Stimulated activated CD4-positive, alpha-beta T cell treated with anti-CD3 and anti-CD28 coated beads, Interleukin-1b, Interleukin-23, amount 100 ng/mL, for 1 hour (primary cell): ENCODE measurements around the gene ZNF367.
"Not testable (repeated sequence)": the region's sequence is repeated elsewhere in the genome, so short reads cannot be mapped to it uniquely, and the experiment has no call there.

Experiments used
- DNase-seq, 2 donors: peaks; one replicate each; pipeline ENCODE4 v3.0.0-alpha.2; 2020; ENCODE audit warnings: low read depth in 2 of 2

Gene ZNF367

DNA sequence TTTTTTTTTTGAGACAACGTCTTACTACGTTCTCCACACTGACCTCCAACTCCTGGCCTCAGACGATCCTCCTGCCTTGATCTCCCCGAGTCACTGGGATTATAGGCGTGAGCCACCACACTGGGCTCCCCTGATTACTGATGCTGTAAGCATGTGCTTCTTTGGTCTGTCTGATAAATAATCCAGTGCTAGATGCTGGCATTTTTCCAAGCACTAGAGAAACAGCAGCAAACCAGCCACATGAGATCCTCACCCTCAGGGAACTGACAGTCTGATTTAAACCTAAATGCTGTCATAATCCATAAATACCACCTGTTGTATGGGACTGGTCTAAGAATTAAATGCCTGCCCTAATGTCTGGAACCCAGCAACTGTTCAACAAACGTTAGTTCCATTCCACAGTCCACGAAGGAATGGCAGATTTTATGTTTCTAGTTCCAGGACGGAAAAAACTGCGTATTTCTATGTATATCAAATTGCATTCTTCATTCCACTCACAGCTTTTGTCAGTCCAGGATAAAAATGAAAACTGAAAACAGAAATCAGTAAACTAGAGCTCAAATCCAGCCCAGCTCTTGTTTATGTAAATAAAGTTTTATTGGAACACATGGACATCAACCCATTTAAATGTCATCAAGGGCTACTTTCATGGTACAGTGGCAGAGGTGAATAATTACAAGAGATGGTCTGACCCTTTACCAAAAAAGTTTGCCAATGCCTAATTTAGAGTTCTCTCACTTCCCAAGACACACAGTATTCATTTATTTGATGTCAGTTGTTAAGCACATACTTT is 54.8 kb downstream of the ZNF367 start:
- no peak for DNase-seq

DNA sequence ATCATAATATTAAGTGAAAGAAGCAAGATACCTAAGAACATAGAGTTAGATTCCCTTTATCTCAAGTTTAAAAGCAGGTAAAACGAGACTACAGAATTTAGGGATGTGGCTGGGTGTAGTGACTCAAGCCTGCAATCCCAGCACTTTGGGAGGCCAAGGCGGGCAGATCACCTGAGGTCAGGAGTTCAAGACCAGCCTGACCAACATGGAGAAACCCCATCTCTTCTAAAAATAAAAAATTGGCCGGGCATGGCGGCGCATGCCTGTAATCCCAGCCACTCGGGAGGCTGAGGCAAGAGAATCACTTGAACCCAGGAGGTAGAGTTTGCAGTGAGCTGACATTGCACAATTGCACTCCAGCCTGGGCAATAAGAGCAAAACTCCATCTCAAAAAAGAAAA is 56.1 kb downstream of the ZNF367 start:
- DNase-seq: not testable (repeated sequence)

DNA sequence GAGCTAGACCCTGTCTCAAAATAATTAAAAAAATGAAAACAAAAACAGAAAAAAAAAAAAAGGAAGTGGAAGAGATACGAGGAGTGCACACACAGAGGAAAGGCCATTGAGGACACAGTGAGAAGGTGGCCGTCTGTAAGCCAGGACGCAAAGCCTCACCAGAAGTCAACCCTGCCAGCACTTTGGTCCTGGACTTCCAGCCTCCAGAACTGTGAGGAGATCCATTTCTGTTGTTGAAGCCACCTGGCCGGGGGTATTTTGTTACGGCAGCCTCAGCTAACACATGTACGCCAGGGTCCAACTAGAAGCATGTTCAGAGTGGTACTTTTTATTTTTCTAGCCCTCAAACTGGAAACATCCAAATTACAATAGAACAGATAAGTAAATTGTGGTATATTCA is 56.5 kb downstream of the ZNF367 start:
- no peak for DNase-seq

GRCh38 chr9:96360976-96361375 is 57.2 kb downstream of the ZNF367 start:
- DNase-seq: no peak

GRCh38 chr9:96360523-96360922 is 57.6 kb downstream of the ZNF367 start:
- DNase-seq: not testable (repeated sequence)

DNA sequence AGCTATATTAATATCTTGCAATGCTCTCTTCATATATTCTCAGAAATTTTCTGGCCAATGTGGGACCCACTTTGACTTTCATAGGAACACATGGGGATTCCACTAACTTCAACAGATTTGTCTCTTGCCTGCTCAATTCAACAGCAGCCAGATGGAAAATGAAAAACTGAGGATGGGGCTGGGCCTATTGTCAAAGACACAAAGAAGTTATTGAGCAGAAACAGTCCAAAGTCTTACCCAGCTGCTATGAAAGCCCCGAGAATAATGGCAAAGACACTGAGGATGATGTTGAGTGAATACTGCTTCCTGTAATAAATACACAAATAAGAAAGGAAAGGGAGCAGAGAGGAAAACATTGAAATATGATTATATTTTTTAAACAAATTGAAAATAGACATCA is 67.3 kb downstream of the ZNF367 start:
- no peak for DNase-seq

- DNase-seq: no peak
Observed at GRCh38 chr9:96348261-96348660, 69.9 kb downstream of the ZNF367 start.

DNA sequence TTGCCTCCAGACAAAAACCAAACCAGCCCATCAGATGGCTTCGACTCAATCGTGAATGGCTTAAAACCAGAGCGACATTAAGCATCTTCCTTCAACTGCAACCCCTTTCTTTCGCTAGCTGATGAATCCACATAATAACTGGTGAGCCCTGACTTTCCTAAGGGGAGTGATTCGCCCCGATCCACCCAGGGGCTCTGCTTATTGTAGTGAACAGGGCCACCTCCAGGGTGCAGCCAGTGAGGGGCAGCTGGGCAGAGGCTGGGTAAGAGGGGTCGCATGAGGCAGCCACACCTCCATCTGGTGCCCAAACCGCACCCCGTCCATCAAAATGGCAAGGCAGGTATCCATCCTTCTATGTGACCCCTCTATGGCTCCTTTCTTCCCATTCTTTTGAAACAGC is 72.6 kb downstream of the ZNF367 start:
- DNase-seq: no peak

DNA sequence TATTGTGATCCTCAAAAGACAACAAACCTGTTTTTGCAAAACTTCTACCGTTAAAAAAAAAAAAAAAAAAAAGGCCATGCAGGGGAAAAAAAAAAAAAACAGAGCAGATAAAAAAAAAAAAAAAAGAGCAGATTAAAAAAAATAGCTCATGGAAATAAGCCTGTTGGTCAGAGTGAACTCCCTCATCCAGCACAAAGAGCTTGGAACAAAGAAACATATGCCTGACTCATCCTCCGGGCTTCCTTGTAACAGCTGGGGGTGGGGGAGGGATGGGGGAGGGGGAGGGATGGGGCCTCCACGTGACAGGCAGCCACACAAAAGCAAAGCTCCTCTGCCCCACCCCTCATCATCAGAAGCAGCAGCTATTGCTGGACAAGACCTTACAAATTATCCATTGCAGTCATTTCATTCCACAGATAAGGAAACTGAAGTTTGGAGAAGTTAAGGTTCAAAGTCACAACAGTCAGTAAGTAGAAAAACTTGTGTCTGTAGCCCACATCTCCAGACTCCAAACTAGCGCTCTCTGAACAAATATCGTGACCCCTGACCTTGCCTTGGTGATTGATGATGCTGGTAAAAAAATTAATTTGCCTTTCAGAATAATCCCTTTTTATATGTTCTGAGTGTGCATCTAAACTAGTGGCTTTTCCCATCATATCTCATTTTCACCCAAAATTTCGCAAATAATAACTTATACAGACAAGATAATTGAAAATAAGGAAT is 73.6 kb downstream of the ZNF367 start:
- no peak for DNase-seq

GRCh38 chr9:96343515-96344360 is 74.4 kb downstream of the ZNF367 start:
- DNase-seq: no peak

DNA sequence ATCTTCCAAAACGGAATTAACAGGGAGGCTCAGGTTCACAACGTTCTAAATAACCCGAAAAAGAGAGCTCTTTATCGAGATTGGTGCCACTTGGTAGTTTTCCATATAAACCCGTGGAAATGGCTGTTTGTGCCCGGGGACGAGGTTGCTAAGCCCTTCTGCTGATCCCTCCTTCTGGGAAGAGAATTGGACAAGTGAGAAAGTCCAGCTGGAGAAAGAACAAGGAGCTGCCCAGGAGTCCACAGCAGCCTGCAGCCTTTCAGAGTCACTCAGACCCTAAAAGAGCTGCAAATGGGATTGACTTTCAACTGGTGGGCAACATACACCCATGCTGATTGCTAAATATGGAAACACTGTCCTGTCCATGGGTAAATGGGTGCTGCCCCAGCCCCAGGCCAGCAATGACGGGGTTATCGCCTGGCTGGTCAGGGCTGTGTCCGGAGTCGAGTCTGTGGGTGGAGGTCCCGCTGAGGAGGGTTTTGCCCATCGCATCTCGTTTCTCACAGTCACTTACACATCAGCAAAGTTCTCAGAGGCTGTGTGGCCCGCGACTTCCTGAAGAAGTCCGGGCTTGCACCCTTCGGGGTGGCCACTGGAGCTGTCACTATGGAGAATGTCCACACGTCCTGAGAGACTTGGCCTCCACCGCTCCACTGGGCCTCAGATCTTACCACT is 75.5 kb downstream of the ZNF367 start:
- no peak for DNase-seq

- no peak for DNase-seq
Observed at GRCh38 chr9:96340707-96341106, 77.5 kb downstream of the ZNF367 start.

DNA sequence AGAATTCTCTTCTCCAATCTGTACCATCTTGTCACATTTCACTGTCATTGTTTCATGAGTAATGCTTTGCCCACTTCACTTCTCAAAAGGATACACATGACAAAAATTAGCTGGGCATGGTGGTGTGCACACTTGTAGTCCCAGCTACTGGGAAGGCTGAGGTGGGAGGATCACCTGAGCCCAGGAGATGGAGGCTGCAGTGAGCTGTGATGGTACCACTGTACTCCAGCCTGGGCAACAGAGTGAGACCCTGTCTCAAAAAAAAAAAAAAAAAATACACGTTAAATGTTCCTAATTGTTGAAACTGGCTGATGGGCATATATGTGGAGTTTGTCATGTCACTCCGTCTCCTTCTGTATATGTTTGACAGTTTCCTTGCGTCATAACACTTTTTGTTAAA is 79.9 kb downstream of the ZNF367 start:
- no peak for DNase-seq
